CD4-positive, CD25-positive, alpha-beta regulatory T cell (primary cell): Measurements from ENCODE around the gene PRKG1. TPM values are rescaled to one million over a fixed set of nuclear protein-coding genes. Genes with fewer than 3 reads are reported as not detected.

Experiments
- ATAC-seq, 2 donors: fragments of 150-1000 bp; cut with Tn5 transposase; one replicate each; pipeline ENCODE4 v1.10.0; 2021; ENCODE audit warnings: low read depth in 2 of 2, moderate number of reproducible peaks in 2 of 2, moderate library complexity in 1 of 2
- DNase-seq, 3 donors: peaks; one replicate each; pipeline versions ENCODE4 v3.0.0 to v3.0.0-alpha.2; 2012 to 2022; ENCODE audit warnings: mixed read lengths in 1 of 3
- H3K27ac ChIP-seq: one replicate; pipeline ENCODE4 v1.7.0; 2013; ENCODE audit warnings: mild to moderate bottlenecking, low read length; ENCODE audit not compliant: insufficient read depth, poor library complexity, severe bottlenecking
- H3K27me3 ChIP-seq: one replicate; pipeline ENCODE4 v1.7.0; 2013; ENCODE audit warnings: low read length; ENCODE audit not compliant: control insufficient read depth, insufficient read depth
- H3K36me3 ChIP-seq: one replicate; pipeline ENCODE4 v1.7.0; 2013; ENCODE audit warnings: mild to moderate bottlenecking, low read length, moderate library complexity; ENCODE audit not compliant: control insufficient read depth, insufficient read depth
- H3K4me1 ChIP-seq: 2 replicates; pipeline ENCODE4 v1.7.0; 2013; ENCODE audit warnings: mild to moderate bottlenecking, low read length; ENCODE audit not compliant: insufficient read depth, control insufficient read depth, poor library complexity, severe bottlenecking
- H3K4me3 ChIP-seq: one replicate; pipeline ENCODE4 v1.7.0; 2013; ENCODE audit warnings: low read depth, mild to moderate bottlenecking, low read length, moderate library complexity
- H3K9me3 ChIP-seq, 2 experiments: 1 replicate in 1 of 2; 2 replicates in 1 of 2; pipeline ENCODE4 v1.7.0; 2013; ENCODE audit warnings: low read length in 2 of 2, mild to moderate bottlenecking in 1 of 2, moderate library complexity in 1 of 2; ENCODE audit not compliant: control insufficient read depth in 2 of 2
- H3K27ac Mint-ChIP-seq, 3 donors: one replicate each; pipeline ENCODE4 v1.8.0; 2020 to 2022; ENCODE audit warnings: mild to moderate bottlenecking in 3 of 3, mixed read lengths in 3 of 3, moderate library complexity in 2 of 3
- H3K27me3 Mint-ChIP-seq: one replicate; pipeline ENCODE4 v1.8.0; 2022; ENCODE audit warnings: mild to moderate bottlenecking, mixed read lengths
- H3K36me3 Mint-ChIP-seq: one replicate; pipeline ENCODE4 v1.8.0; 2020; ENCODE audit warnings: mixed read lengths
- H3K4me1 Mint-ChIP-seq, 4 donors: one replicate each; pipeline ENCODE4 v1.8.0; 2020 to 2022; ENCODE audit warnings: mixed read lengths in 4 of 4, mild to moderate bottlenecking in 1 of 4
- H3K4me3 Mint-ChIP-seq, 4 donors: one replicate each; pipeline ENCODE4 v1.8.0; 2020 to 2022; ENCODE audit warnings: mild to moderate bottlenecking in 4 of 4, mixed read lengths in 4 of 4, moderate library complexity in 3 of 4
- H3K9me3 Mint-ChIP-seq, 7 donors: one replicate each; pipeline ENCODE4 v1.8.0; 2020 to 2022; ENCODE audit warnings: mixed read lengths in 7 of 7, mild to moderate bottlenecking in 3 of 7, moderate library complexity in 2 of 7
- polyA plus RNA-seq, 4 donors: library from polyadenylated mRNA; unstranded; fragments of 300-500 nt; fragmentation: Illumina TruSeq; gene quantifications; one replicate each; pipeline ENCODE4 v1.2.3, GENCODE V29; 2021
- total RNA-seq: library from RNA; stranded (reverse); gene quantifications from one replicate; pipeline ENCODE4 v1.2.3, GENCODE V29; 2022

Gene PRKG1
- total and polyA plus RNA-seq, 5 donors from 2014 or later = 0.30 TPM; not detected in 4

DNA sequence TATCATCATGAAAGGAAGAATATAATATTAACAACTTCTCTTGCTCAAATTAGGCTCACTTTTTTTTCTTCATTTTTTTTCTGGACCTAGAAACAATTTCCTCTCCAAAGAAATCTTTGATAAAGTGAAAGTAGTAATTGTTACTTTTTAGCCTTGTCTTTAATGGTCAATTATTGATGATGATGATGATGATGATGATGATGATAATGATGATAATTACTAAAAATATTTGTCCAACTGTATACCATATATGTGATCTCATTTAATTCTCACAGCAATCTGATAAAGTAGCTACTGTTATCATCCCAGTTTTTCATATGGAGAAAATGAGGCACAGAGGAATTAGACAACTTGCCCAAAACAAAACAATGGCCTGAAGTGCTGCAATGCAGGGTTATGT lies 12.8 kb downstream of the PRKG1 start:
- Mint-ChIP-seq H3K27ac (no peak overlapping the region), H3K36me3 (no peaks in the 10 kb centered on the region), H3K4me3 (no peak overlapping the region), H3K9me3 (no peaks in the 10 kb centered on the region), H3K4me1 (no peaks in the 10 kb centered on the region), H3K27me3 (peaks cover 5% of the 10 kb centered on the region)
- Histone ChIP-seq H3K4me3 (no peak overlapping the region), H3K4me1 (no peaks in the 10 kb centered on the region), H3K36me3 (no peaks in the 10 kb centered on the region), H3K27me3 (no peaks in the 10 kb centered on the region), H3K9me3 (no peaks in the 10 kb centered on the region), H3K27ac (no peak overlapping the region)
- ATAC-seq = no peak
- no peak for DNase-seq

DNA sequence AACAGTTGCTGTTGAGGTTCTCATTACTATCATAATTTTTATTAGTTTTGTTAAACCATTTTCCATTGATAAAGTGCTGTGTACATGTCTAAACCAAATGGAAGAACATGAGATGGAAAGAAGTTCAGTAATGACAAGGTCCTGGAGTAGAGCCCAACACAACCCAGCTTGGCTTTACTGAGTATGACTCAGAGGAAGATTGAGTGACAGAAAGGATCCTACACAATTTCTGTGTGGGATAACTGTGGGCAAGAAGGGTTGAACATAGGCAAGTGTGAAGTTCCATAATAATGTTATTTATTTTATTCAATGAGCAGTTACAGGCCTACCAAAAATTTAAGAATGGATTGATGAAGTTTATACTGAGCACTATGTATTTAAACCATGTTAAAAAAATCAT lies 15.9 kb downstream of the PRKG1 start:
- no peak overlapping the region for H3K4me3 Mint-ChIP-seq
- no peaks in the 10 kb centered on the region for H3K27me3 Mint-ChIP-seq
- no peak overlapping the region for H3K27ac ChIP-seq
- no peaks in the 10 kb centered on the region for H3K4me1 Mint-ChIP-seq
- no peaks in the 10 kb centered on the region for H3K4me1 ChIP-seq
- no peak overlapping the region for H3K4me3 ChIP-seq
- DNase-seq (no peak), ATAC-seq (no peak)
- no peak overlapping the region for H3K27ac Mint-ChIP-seq
- no peaks in the 10 kb centered on the region for H3K36me3 ChIP-seq
- no peaks in the 10 kb centered on the region for H3K27me3 ChIP-seq
- no peaks in the 10 kb centered on the region for H3K36me3 Mint-ChIP-seq
- no peaks in the 10 kb centered on the region for H3K9me3 Mint-ChIP-seq
- no peaks in the 10 kb centered on the region for H3K9me3 ChIP-seq

GRCh38 chr10:51092402-51092801 lies 18.1 kb downstream of the PRKG1 start:
- Histone ChIP-seq H3K4me1 (no peaks in the 10 kb centered on the region), H3K4me3 (no peak overlapping the region), H3K27ac (no peak overlapping the region), H3K27me3 (no peaks in the 10 kb centered on the region), H3K36me3 (no peaks in the 10 kb centered on the region), H3K9me3 (no peaks in the 10 kb centered on the region)
- no peaks in the 10 kb centered on the region for H3K4me1 Mint-ChIP-seq
- ATAC-seq (no peak), DNase-seq (no peak)
- no peaks in the 10 kb centered on the region for H3K9me3 Mint-ChIP-seq
- no peaks in the 10 kb centered on the region for H3K27me3 Mint-ChIP-seq
- H3K36me3 Mint-ChIP-seq = no peaks in the 10 kb centered on the region
- H3K4me3 Mint-ChIP-seq = no peak overlapping the region
- no peak overlapping the region for H3K27ac Mint-ChIP-seq

DNA sequence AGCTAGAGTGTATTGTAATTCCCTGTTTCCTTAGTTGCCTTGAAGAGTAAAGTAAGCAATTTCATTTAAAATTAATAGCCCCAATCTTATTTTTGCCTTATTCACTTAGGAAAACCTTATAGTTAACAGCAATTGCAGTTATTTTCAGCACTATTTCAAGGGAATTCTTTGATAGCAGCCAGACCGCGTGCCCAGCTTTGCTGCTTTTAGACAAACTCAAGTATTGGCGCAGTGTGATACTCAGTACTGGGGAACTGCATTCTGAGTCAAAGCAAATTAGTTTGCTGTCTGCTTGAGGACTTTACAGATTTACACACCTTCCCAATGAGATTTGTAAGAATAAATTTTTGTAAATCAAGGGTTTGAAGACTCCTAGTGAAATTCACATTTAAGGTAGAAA lies 21.2 kb downstream of the PRKG1 start:
- H3K4me1 ChIP-seq = no peaks in the 10 kb centered on the region
- no peaks in the 10 kb centered on the region for H3K27me3 Mint-ChIP-seq
- H3K4me3 Mint-ChIP-seq = no peak overlapping the region
- no peaks in the 10 kb centered on the region for H3K36me3 Mint-ChIP-seq
- H3K9me3 ChIP-seq = no peaks in the 10 kb centered on the region
- no peaks in the 10 kb centered on the region for H3K27me3 ChIP-seq
- no peak overlapping the region for H3K27ac Mint-ChIP-seq
- H3K36me3 ChIP-seq = no peaks in the 10 kb centered on the region
- no peaks in the 10 kb centered on the region for H3K9me3 Mint-ChIP-seq
- no peak overlapping the region for H3K4me3 ChIP-seq
- no peaks in the 10 kb centered on the region for H3K4me1 Mint-ChIP-seq
- ATAC-seq (no peak), DNase-seq (no peak)
- no peak overlapping the region for H3K27ac ChIP-seq

DNA sequence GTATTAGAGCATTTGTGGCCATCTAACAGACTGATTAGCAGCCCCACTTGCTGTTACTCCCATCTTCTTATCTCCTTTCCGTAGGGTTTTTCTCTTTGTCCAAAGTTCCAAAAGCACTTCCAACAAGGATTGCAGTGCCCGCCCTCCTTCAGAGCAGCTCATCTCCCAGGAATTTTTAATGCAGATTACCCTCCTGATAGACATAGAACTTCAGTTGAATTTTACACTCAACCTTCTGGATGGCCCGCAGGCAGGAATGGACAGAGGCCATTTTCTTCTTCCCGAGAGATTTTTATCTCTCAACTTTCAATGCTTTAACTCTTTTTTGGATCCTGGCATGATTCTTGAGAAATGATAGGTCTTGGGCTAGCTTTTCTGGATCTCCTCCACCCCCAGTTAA lies 23.3 kb downstream of the PRKG1 start:
- Histone ChIP-seq H3K27ac (no peak overlapping the region), H3K36me3 (no peaks in the 10 kb centered on the region), H3K4me3 (no peak overlapping the region), H3K4me1 (no peaks in the 10 kb centered on the region), H3K9me3 (no peaks in the 10 kb centered on the region), H3K27me3 (no peaks in the 10 kb centered on the region)
- Mint-ChIP-seq H3K9me3 (peaks cover 0 to 1% (median 0%) of the 10 kb centered on the region in 7 donors), H3K27me3 (peaks cover 5% of the 10 kb centered on the region), H3K36me3 (no peaks in the 10 kb centered on the region), H3K27ac (no peak overlapping the region), H3K4me3 (no peak overlapping the region), H3K4me1 (no peaks in the 10 kb centered on the region)
- ATAC-seq = no peak
- no peak for DNase-seq

GRCh38 chr10:51100221-51100620 lies 25.9 kb downstream of the PRKG1 start:
- Mint-ChIP-seq H3K27ac (no peak overlapping the region), H3K36me3 (no peaks in the 10 kb centered on the region), H3K4me1 (no peaks in the 10 kb centered on the region), H3K9me3 (peaks cover 0 to 7% (median 0%) of the 10 kb centered on the region in 7 donors), H3K4me3 (no peak overlapping the region), H3K27me3 (peaks cover 5% of the 10 kb centered on the region)
- no peaks in the 10 kb centered on the region for H3K27me3 ChIP-seq
- no peaks in the 10 kb centered on the region for H3K36me3 ChIP-seq
- DNase-seq = no peak
- H3K27ac ChIP-seq = no peak overlapping the region
- no peak overlapping the region for H3K4me3 ChIP-seq
- no peak for ATAC-seq
- no peaks in the 10 kb centered on the region for H3K4me1 ChIP-seq
- no peaks in the 10 kb centered on the region for H3K9me3 ChIP-seq

DNA sequence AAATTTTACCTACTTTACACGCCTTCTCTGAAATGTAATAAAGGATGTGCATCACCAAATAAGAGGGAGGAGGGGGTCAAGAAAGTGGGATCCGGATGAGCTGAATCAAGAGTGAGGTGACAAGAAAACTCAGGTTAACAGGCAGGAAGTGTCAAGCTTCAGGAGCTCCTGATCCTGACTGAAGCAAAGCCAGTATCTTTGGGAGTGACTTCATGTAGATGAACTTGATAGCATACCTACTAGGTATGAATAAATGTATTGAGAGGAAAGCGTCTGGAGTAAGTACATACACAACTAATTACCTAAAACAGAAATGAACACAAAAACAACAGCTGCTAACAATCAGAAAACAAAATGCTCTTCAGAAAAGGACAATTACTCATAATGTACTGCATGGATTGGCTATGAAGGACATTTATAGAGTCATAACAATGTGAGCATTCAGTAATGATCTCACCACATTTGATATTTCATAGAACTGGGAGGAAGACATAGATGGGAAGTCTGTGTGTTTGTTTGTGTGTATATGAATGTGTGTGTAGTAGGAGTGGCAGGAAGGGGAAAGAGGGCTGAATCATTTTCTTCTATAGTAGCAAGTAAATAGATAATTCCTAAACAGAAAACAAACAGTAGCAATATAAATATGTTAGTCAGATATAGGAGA lies 29.4 kb downstream of the PRKG1 start:
- H3K36me3 Mint-ChIP-seq = no peaks in the 10 kb centered on the region
- no peaks in the 10 kb centered on the region for H3K4me1 ChIP-seq
- H3K27me3 Mint-ChIP-seq = peaks cover 5% of the 10 kb centered on the region
- no peaks in the 10 kb centered on the region for H3K4me1 Mint-ChIP-seq
- H3K27ac Mint-ChIP-seq = peak overlapping the region in 1 of 3 donors; percentile 22
- H3K4me3 Mint-ChIP-seq = no peak overlapping the region
- H3K36me3 ChIP-seq = no peaks in the 10 kb centered on the region
- no peak for DNase-seq
- H3K4me3 ChIP-seq = no peak overlapping the region
- ATAC-seq = no peak
- no peaks in the 10 kb centered on the region for H3K9me3 ChIP-seq
- H3K27ac ChIP-seq = no peak overlapping the region
- H3K9me3 Mint-ChIP-seq = peaks cover 0 to 10% (median 0%) of the 10 kb centered on the region in 7 donors
- H3K27me3 ChIP-seq = no peaks in the 10 kb centered on the region

DNA sequence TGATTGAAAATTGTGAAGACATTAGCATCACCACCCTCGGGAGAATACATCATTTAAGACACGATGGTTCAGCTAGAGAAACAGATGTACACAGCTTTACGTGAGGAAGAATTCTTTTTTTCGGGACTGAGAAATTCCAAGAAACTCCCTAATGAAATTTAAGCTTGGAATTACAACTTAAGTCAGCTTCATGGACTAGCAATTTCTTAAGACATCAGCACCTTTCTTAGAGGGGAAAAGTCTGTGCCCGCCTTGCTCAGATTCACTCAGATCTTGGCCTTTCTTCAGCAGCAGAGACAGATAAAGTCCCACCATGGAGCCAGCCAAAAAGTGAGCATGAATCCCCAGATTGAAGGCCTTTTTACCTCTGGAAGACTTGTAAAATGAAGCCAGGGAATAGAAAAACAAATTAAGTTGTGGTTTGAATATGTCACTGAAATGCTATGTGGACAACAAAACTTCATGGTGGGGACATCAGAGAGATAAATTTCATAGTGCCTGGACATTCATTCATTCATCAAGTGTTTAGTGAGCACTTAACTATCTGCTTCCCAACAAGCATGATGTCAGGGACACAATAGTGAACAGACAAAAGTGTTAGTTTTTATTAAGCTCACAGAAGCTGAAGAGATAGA lies 32.1 kb downstream of the PRKG1 start:
- Histone ChIP-seq H3K27me3 (no peaks in the 10 kb centered on the region), H3K9me3 (no peaks in the 10 kb centered on the region), H3K4me1 (no peaks in the 10 kb centered on the region), H3K27ac (no peak overlapping the region), H3K4me3 (no peak overlapping the region), H3K36me3 (no peaks in the 10 kb centered on the region)
- Mint-ChIP-seq H3K4me1 (no peaks in the 10 kb centered on the region), H3K4me3 (no peak overlapping the region), H3K27me3 (no peaks in the 10 kb centered on the region), H3K36me3 (no peaks in the 10 kb centered on the region), H3K27ac (no peak overlapping the region), H3K9me3 (peaks cover 0 to 10% (median 0%) of the 10 kb centered on the region in 7 donors)
- ATAC-seq (no peak), DNase-seq (no peak)
